ENCODE data around the gene YJU2.

DNA sequence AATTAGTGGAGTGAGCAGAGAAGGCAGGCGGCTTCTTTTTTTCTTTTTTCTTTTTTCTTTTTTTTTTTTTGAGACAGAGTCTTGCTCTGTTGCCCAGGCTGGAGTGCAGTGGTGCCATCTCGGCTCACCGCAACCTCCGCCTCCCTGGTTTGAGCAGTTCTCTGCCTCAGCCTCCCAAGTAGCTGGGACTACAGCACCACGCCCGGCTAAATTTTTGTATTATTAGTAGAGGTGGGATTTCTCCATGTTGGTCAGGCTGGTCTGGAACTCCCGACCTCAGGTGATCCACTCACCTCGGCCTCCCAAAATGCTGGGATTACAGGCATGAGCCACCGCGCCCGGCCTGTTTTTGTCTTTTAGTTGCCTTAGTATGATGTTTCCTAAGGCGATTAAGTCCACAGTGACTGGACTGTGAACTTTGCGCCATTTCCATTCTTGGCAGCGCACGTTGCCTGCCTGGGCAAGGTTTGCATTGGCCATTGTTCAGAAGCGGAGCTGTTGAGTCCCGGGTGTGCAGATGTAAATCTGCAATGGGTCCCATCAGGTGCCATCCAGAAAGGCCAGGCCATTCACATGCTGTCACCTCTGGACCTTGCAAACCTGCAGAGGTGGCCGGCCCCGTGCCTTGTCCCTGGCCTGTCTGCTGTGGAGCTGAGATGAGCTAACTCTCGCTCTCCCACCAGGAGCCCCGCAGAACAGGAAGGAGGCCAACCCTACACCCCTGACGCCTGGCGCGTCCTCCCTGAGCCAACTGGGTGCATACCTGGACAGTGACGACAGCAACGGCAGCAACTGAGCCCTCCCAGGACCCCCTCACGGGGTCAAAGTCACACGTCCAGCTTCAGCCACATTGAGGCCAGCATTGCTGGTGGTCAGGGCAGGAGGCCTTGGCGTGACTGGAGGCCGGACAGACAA, 21.3 kb downstream of the YJU2 start:
- TF ChIP-seq POLR2A (IDR thresholded peaks at IDR 0.05): no peak
- TF ChIP-seq, protein P1, sequence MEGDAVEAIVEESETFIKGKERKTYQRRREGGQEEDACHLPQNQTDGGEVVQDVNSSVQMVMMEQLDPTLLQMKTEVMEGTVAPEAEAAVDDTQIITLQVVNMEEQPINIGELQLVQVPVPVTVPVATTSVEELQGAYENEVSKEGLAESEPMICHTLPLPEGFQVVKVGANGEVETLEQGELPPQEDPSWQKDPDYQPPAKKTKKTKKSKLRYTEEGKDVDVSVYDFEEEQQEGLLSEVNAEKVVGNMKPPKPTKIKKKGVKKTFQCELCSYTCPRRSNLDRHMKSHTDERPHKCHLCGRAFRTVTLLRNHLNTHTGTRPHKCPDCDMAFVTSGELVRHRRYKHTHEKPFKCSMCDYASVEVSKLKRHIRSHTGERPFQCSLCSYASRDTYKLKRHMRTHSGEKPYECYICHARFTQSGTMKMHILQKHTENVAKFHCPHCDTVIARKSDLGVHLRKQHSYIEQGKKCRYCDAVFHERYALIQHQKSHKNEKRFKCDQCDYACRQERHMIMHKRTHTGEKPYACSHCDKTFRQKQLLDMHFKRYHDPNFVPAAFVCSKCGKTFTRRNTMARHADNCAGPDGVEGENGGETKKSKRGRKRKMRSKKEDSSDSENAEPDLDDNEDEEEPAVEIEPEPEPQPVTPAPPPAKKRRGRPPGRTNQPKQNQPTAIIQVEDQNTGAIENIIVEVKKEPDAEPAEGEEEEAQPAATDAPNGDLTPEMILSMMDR (IDR thresholded peaks at IDR 0.05): no peak

Data from uterus (tissue), 2 donors.